RCC 7860 (cell line): ENCODE results near the gene SERPINE3.

ENCODE experiments used
- DNase-seq: peaks from one replicate; pipeline ENCODE4 v3.0.0-alpha.2; 2015; ENCODE audit warnings: low spot score
- FAIRE-seq: peaks from 2 replicates; lab custom pipeline; 2012; peaks lifted over from hg19 to GRCh38; lab: Jason Lieb, UNC

Gene SERPINE3

GRCh38 chr13:51339354-51339753 lies at the start of gene SERPINE3:
SERPINE3 (plus strand) TSS chr13:51339691; CDS start chr13:51341092, 1,401 bp downstream.
- FAIRE-seq: no peak
- DNase-seq: no peak

GRCh38 chr13:51291341-51291740 lies 48.1 kb upstream of the SERPINE3 start:
- DNase-seq (no peak), FAIRE-seq (no peak)

- FAIRE-seq (no peak), DNase-seq (no peak)
These were observed 47.4 kb upstream of the SERPINE3 start for GRCh38 chr13:51292000-51292565.

- FAIRE-seq: no peak
- no peak for DNase-seq
These were observed 41.9 kb upstream of the SERPINE3 start for GRCh38 chr13:51297556-51297955.

GRCh38 chr13:51298812-51299211 lies 40.7 kb upstream of the SERPINE3 start:
- no peak for DNase-seq
- FAIRE-seq: no peak

GRCh38 chr13:51303063-51303552 lies 36.4 kb upstream of the SERPINE3 start:
- DNase-seq (no peak), FAIRE-seq (no peak)

- no peak for DNase-seq
- no peak for FAIRE-seq
These were observed 35.6 kb upstream of the SERPINE3 start for GRCh38 chr13:51303882-51304281.

GRCh38 chr13:51305271-51305967 lies 34.1 kb upstream of the SERPINE3 start:
- FAIRE-seq: no peak
- DNase-seq: no peak

- DNase-seq (no peak), FAIRE-seq (no peak)
These were observed 30.7 kb upstream of the SERPINE3 start for GRCh38 chr13:51308781-51309180.

- FAIRE-seq (no peak), DNase-seq (no peak)
These were observed 28.3 kb upstream of the SERPINE3 start for GRCh38 chr13:51311231-51311630.

GRCh38 chr13:51311957-51312520 lies 27.5 kb upstream of the SERPINE3 start:
- no peak for FAIRE-seq
- DNase-seq: no peak

- DNase-seq: no peak
These were observed 25.9 kb upstream of the SERPINE3 start for GRCh38 chr13:51313619-51314018.

GRCh38 chr13:51317262-51317661 lies 22.2 kb upstream of the SERPINE3 start:
- FAIRE-seq (no peak), DNase-seq (no peak)

More at GRCh38 chr13:51313619-51314018, 25.9 kb upstream of the SERPINE3 start:
- no peak for FAIRE-seq

GRCh38 chr13:51318015-51318414 lies 21.5 kb upstream of the SERPINE3 start:
- no peak for DNase-seq
- no peak for FAIRE-seq

GRCh38 chr13:51318876-51319275 lies 20.6 kb upstream of the SERPINE3 start:
- FAIRE-seq (no peak), DNase-seq (no peak)

- DNase-seq: no peak
- FAIRE-seq: no peak
These were observed 17.7 kb upstream of the SERPINE3 start for GRCh38 chr13:51321836-51322235.

- no peak for DNase-seq
- no peak for FAIRE-seq
These were observed 16.7 kb upstream of the SERPINE3 start for GRCh38 chr13:51322826-51323225.

- DNase-seq (no peak), FAIRE-seq (no peak)
These were observed 15.5 kb upstream of the SERPINE3 start for GRCh38 chr13:51323824-51324511.

- DNase-seq: no peak
- FAIRE-seq: no peak
These were observed 14.6 kb upstream of the SERPINE3 start for GRCh38 chr13:51324714-51325420.

GRCh38 chr13:51325837-51326236 lies 13.7 kb upstream of the SERPINE3 start:
- no peak for FAIRE-seq
- DNase-seq: no peak

GRCh38 chr13:51326777-51327176 lies 12.7 kb upstream of the SERPINE3 start:
- DNase-seq: no peak
- FAIRE-seq: no peak
